Stimulated activated CD4-positive, alpha-beta T cell treated with anti-CD3 and anti-CD28 coated beads, Interleukin-4, amount 100 ng/mL, for 4 hours (primary cell): ENCODE data around the gene RNF175.

Experiments
- DNase-seq, 2 experiments: peaks; one replicate each; pipeline ENCODE4 v3.0.0-alpha.2; 2020

RNF175 gene

DNA sequence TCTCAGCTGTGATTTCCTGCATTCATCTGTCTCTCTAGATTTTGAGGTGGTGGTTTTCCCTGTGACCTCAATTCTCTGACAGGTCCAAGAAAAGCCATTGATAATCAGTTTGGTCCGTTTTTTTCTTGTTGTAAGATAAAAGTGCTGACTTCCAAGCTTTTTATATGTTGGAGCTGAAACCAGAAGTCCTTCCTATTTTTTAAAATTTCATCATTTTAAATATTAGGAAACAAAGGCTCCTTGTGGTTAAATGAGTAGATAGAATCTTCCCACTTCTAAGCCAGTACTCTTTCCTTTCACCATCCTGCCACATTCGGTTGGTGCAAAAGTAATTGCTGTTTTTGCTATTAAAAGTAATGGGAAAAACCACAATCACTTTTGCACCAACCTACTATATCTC, 18.3 kb downstream of the RNF175 start:
- no peak for DNase-seq

DNA sequence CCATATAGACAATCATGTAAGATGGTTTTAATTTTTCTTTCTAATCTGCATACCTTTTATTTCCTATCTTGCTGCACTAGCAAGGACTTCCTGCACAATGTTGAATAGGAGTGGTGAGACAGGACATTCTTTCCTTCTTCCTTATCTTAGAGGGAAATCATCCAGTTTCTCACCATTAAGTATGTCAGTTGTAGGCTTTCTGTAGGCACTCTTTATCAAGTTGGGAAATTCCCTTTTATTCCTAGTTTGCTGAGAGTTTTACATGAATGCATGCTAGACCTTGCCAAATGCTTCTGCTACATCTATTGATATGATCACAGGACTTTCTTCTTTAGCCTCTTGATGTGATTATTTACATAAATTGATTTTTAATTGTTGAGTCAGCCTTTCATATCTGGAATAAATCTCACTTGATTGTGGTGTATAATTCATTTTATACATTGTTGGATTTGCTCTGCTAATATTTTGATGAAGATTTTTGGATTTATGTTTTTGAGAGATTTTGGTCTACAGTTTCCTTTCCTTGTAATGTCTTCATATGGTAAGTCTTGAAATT, 23.8 kb downstream of the RNF175 start:
- no peak for DNase-seq

DNA sequence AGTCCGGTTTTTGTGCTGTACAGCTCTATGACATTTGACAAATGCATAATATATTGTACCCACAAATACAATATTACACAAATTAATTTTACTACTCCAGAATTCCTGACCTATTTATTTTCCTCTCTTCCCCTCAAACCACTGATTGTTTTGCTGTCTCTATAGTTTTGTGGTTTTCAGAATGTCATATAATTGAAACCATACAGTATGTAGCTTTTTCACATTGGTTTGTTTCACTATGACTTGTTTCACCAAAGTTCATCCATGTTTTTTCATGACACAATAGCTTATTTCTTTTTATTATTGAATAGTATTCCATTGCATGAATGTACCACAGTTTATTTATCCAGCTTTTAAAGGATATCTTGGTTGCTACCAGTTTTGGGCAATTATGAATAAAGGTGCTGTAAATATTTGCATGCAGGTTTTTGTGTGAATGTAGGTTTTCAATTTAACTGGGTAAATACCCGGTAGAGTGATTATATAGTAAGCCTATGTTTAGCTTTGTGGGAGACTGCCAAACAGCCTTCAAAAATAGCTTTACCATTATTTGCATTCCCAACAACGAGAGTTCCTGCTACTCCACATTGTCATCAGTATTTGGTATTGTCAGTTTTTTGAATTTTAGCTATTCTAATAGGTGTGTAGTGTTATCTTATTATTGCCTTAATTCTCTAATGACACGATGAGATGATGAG, 25.9 kb downstream of the RNF175 start:
- no peak for DNase-seq

DNA sequence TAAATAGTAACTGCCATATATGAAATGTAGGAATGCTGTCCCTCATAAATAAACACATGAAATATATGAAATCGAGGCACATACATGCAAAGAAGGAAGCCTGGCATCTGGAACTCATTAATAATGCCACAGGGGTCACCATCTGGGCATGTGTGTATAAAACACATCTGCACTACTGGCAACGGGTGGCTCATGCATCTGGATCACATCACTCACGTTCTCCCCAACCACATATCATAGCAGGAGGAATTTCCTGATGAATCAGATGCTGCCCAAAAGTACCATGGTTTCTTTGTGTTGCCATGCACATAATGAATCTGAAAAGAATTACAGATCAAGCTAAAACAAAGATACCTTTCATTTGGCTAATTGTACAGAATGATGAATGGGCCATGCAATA, 28.6 kb downstream of the RNF175 start:
- no peak for DNase-seq

DNA sequence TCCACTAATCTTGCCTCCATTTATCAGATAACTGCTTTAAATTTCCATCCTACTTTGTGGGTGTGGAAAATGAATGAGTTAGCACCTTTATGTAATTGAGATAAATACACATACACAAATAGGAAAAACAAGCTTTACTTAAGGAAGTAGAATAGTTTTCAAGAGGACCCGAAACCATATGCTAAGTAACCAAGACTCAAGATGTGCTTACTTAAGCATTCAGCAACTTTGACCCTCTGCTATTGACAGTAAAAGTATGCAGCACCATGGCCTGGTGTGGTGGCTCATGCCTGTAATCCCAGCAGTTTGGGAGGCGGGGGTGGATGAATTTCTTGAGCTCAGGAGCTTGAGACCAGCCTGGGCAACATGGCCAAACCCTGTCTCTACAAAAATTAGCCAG, 29.9 kb downstream of the RNF175 start:
- DNase-seq: no peak

DNA sequence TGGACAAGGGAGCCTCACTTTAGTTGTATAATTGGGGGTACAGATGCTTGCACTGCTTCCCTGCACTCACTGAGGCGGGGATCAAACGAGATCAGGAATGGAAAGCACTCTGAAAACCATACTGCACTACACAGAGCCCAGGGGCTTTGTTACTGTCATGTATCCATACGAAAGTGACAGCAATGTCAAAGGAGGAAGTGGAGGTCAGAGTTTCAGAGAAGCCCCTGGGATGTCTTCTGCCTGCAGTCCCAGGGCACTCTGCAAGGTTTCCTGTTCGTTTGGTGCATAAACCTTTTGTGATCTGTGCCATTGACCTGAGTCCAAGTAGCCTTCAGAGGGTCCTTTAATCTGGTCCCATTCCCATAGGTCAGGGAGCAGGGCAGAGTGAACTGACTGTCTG, 31.2 kb downstream of the RNF175 start:
- DNase-seq: no peak

DNA sequence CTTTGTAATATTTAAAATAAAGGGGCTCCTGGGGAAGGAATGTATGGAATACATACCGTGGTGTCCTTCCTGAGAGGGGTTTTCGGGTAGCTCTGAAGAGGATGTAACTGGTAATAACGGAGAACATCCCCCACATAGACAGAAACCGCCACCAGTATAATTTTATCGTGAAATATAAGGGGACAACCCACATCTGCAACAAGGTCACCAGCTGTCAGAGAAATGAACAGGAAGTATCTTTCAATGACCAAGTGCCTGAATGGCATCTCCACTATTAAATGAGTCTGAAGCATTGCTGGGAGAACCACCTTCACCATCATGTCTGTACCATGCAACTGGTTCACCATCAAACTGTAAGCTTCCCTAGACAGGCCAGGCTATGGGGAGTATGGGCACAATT, 31.7 kb downstream of the RNF175 start:
- no peak for DNase-seq

DNA sequence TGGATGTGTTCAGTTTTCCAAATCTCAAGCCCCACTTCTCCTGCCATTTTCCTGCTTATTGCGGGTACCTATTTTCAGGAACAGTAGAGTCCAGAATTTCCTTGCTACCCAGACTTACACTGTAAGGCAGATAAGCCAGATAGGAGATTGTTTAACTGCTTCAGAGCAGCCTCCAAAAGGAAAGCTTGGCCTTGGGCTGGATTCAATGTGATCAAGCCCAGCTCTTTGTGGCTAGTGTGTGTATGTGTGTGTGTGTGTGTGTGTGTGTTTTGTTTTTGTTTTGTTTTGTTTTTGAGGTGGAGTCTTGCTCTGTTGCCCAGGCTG, 34.0 kb downstream of the RNF175 start:
- DNase-seq: no peak

DNA sequence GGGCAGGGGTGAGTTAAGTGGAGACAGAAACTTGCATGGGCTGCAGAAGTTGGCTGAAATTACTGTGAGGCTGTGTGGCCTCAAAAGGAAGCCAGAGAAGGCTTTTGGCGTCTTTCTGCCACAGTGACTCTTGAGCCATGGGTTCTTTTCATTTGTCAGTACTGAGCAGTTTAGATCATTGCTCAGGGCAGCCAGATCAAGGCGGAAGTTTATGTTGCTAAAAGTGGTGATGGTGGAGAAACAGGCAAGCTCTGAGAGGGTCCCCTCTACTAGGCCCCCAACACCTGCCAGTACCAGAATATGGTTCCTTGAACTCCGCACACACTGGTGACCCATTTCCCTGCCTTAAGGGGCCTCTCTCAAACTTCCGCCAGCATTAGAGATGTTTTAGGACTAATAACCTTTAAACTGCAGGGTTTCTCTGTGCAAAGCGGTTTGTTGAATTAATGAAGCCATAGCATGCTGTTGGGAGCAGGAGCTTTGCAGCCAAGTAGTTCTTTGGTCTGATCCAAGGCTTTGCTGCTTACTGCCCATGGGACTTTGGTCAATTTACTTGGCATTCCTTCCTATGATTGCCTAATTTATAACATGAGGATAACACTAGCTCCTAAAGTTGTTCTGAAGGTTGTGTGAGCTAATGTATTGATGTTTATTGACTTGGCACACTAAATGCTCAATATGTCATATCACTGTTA, 34.5 kb downstream of the RNF175 start:
- DNase-seq: no peak

DNA sequence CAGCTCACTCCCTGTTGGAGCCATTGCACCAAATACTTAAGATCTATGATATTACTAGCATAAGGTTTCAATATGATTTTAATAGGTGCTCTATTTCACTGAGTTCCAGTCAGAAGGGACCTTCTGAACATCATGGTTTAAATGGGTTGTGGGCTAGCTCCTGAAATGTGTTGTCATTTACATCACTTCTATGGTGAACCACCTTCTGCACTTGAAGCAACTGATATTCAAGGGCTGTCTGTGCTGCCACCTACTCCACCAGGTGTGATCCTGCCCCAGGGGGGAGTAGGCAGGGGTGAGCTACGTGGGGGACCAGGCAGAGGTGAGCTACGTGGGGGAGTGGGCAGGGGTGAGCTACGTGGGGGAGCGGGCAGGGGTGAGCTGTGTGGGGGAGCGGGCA, 35.2 kb downstream of the RNF175 start:
- DNase-seq: no peak

DNA sequence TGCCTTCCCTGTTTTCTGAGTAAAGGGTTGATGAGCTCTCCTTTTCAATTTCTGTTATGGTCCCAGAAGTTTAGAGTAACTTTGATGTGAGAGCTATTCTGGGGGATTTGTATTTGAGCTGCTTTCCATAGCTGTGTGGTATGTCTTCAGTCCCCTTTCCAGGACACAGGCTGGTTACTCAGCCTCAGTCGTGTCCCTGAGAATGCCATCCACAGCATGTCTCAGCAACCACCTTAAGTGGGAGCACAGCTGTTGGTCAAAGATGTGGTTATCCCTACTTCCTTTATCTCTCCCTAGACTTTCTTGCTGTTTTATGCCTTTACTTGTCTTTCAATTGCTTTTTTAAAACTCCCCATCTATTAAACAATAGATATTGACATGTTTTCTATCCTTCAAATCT, 37.8 kb downstream of the RNF175 start:
- no peak for DNase-seq

DNA sequence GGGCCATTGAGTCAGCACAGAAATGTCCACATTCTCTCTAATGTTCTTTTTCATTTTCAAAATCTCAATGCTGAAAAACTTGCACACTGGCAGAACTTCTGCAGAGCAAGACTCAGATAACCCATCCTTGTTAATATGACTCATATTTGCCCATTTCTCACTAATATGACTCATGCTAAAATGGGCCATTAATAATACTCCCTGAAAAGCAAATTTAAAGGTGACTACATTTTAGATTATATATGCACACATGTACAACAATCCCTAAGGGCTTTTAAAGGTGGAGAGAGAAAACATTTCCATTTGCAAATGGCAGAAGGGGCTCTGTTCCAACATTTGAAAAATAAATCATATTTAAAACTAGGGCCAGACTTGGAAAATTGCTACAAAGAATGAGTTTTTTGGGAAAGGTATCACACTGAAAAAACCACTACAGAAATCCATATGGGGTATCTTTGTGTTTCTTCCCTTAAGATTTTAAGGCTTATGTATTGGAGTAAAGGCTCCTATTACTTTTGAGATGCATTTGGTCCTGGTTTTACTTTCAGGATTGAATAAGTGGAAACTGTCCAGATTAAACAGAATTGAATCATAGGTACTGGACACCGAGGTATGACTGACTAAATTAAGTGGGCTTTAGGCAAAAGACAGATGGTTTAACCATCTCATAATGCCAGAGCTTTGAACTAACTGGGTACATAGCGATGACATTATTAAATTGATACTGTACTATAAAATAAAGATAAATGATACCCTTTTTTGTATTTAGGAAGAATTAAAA, 45.8 kb downstream of the RNF175 start:
- DNase-seq: no peak

DNA sequence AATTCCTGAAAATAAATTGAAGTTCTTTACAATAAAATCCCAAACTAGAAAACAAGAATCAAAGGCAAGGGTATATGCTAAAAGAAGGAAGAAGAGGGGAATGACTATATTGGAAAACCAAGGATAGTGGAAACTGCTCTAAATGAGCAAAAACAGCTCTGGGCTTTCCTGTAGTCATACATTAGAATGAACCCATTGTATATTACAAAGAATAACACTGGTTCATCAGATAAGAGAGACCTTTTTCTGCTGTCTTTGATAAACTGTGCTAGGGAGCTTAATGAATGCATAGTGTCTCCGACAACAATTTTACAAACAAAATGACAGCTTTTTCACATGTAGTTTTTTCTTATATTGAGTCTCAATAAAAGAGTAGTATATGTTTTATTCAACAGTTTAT, 49.1 kb downstream of the RNF175 start:
- DNase-seq: no peak

DNA sequence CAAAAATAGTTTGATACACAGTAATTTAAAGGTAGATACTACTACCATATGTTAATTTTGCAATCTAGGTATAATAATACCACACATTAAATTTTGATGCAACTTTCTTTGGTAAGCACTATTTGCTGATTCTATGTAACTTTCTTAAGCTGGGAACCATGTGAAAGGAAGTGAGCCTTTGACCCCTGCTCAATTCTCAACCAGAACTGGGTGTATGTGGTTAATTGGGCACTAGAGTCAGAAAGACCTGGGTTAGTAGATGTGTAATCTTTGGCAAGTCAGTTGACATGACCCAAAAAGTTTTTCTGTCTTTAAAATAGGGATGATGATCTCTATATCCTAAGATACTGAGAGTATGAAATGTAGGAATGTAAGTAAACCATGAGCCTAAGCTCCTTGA, 53.3 kb downstream of the RNF175 start:
- DNase-seq: no peak

DNA sequence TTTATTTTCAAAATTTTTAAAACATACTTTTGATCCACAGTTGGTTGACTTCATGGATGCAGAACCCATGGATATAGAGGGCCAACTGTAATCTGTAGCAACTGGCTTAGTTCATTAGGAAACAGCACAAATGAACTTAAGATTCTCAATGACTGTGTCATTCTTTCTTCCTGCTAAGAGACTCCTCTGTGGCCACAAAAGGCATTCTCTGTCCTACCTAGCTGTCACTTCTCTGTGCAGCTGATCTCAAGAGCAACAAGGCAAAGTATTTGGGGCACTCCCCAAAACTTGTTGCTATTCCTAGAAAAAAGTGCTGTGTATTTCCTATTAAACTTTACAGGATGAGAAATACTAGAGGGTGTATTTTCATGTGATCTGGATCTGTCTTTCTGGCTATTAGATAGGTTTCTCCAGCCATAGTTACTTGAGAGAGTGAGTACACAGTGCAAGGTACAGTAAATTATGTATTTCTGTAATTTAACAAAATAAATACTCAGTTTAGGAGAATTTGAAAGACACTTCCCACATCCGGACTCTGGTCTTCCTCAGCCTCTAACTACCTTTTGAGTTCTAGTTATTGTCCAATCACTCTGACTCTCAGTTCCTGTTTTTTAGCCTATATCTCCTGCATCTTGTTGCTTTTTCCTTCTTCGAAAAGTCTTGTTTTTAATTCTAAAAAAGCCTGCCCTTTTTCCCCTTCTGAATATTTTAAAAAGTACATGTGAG, 53.9 kb downstream of the RNF175 start:
- DNase-seq: no peak

DNA sequence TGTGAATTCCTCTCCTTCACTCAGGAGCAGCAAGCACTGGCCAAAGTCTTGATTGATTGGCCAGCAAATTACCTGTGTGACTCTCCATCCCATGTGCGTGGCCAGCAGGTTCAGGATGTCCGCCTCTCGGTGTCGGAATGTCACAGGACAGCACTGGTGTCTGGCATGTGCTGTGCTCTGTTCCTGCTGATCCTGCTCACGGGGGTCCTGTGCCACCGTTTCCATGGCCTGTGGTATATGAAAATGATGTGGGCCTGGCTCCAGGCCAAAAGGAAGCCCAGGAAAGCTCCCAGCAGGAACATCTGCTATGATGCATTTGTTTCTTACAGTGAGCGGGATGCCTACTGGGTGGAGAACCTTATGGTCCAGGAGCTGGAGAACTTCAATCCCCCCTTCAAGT, 55.3 kb downstream of the RNF175 start:
- DNase-seq: no peak

DNA sequence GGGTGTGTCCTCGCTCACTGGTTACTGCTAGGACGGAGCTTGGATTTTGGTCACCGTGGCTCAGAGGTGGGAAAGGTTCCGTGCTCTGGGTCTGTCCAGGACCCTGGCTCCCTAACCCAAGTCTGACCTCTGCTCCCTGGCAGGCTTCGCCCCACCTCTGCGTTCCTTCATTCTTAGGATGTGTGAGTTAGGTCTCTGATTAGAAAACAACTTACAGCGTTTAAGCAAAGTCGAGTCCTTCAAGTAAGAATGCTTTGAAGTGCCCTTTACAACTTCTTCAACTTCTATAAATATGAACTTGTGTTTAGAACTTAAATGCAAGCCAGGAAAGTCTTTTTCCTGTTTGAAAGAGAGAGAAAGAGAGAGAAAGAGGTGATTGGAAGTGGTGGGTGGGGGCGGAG, 74.9 kb downstream of the RNF175 start:
- peak; percentile 2 to 5 for DNase-seq

DNA sequence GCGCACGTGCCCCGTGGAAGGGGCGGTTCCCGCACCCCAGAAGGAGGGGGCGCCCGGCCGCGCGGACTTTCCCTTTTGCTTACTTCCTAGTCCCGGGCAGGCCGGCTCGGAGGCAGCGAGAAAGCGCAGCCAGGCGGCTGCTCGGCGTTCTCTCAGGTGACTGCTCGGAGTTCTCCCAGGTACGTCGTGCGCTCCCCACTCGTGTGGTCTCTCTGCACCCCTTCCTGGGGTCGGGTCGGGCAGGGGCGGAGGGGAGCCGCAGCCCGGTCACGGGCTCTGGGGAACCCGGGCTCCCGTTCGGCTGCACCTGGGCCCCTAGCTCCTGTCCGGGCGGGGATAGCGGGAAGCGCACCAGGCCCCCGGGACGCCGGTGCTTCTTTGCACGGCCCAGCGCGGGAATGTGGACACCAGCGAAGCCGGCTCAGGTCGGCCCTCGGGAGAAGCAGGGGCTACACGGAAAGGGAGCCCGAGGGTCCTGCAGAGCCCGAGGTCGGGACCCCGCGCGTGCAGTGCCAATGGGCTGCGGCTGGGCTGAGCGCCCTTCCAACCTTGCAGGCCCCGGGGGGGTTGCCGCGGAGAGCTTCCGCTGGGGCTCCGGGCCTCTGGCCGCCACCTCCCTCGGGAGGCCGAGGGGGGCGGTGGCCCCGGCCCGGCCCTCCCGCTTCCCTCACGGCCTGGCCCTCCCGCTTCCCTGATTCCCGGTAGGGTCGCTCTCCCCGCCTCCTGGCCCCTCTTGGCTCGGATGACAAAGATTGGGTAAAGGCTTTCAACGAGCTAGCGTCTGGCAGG, 75.4 kb downstream of the RNF175 start, which contains the start of gene TLR2:
Gene TLR2, plus strand, starts transcription at position 99 of the 789 bp plus-strand sequence. CDS start 18,628 bp downstream, outside the sequence.
- DNase-seq: peak; percentile 69 to 71

DNA sequence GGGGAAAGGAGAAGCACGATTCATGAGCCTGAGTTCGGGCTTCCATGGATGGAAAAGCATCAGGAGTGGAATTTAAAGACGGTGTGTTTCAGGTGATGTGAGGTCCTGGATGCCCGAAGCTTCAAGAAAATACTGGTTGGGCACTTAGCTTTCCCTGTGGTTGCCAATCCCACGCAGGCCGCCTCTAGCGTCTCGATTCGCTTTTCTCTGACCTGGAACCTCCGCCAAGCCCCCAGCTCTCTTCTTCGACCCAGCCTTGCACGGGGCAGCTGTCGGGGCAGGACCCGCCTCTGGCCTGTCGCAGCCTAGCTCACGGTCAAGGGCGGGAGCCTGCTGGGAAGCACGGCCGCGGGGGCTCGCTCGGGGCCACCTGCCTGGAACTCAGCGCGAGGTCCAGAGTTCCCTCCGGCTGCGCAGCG, 76.1 kb downstream of the RNF175 start:
- no peak for DNase-seq

DNA sequence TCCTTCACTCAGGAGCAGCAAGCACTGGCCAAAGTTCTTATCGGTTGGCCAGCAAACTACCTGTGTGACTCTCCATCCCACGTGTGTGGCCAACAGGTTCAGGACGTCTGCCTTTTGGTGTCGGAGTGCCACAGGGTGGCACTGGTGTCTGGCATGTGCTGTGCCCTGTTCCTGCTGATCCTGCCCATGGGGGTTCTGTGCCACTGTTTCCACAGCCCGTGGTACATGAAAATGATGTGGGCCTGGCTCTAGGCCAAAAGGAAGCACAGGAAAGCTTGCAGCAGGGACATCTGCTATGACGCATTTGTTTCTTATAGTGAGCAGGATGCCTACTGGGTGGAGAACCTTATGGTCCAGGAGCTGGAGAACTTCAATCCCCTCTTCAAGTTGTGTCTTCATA, 80.3 kb downstream of the RNF175 start:
- DNase-seq: no peak

DNA sequence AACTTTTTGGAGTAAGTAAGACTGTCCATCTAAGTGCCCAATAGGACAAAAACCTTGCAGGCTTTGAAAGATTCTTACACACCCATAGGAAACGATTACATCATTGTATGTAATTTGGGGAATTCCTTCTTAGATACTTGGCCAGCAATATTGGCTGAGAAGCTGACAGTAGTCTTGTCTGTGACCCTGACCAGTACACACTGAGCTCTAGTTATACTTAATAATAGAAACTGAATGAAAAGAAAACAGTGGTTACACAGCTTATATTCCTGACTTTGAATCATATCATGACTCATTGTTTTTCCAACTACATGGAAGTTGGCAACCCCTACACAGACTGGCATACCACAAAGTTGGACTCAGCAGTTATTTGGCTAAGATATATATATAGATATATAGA, 82.8 kb downstream of the RNF175 start:
- no peak for DNase-seq

DNA sequence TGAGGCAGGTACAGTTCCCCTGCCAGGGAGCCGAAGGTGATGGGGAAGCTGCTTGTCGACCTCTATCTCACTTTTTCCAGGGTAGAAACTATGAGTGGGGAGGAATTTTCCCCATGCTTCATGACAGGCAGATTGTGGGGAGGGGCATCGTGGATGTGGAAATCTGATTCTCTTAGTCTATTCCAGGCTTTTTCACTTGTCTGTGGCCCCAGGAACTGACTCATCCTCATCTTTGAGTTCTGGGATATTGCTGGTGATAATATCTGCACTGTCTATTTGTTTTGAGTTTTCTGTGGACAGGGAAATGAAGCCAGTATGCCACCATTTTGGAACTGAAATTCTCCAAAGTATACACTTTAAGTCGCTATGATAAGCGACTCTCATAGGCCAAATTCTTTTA, 83.3 kb downstream of the RNF175 start:
- no peak for DNase-seq
